Measurements from ENCODE around the gene PWP1. TPM values are rescaled to one million over a fixed set of nuclear protein-coding genes. Genes with fewer than 3 reads are reported as not detected.
A peak's percentile ranks its signal among the peaks of the same experiment; 100 is the strongest.

Gene PWP1
- total and polyA plus RNA-seq, 8 donors = 22.8 to 58.6 (median 53.6) TPM

- Histone ChIP-seq H3K36me3 (peaks cover 0 to 95% of the 10 kb centered on the region in 2 donors), H3K27me3 (no peaks in the 10 kb centered on the region), H3K4me3 (no peak overlapping the region), H3K9me3 (no peaks in the 10 kb centered on the region), H3K4me1 (peaks cover 0 to 7% of the 10 kb centered on the region in 2 donors), H3K27ac (no peak overlapping the region)
- ATAC-seq (no peak), DNase-seq (no peak)
- TF ChIP-seq CTCF (IDR thresholded peaks at IDR 0.05) = no peak
- intact Hi-C loops (cut with DNase I) = no loop called here
Observed at GRCh38 chr12:107749083-107749482, 63.5 kb downstream of the PWP1 start.

- Histone ChIP-seq H3K27ac (peak overlapping the region in 1 of 2 donors; percentile 76), H3K4me3 (peak overlapping the region; percentile 80 to 90)
- peak; percentile 23 for ATAC-seq
Observed at GRCh38 chr12:107759410-107759809, 73.8 kb downstream of the PWP1 start.

GRCh38 chr12:107760207-107760808 lies 74.7 kb downstream of the PWP1 start:
- Histone ChIP-seq H3K36me3 (peaks cover 3 to 24% of the 10 kb centered on the region in 2 donors), H3K27me3 (no peaks in the 10 kb centered on the region), H3K9me3 (no peaks in the 10 kb centered on the region), H3K27ac (peak overlapping the region; percentile 69 to 76), H3K4me3 (peak overlapping the region; percentile 80 to 90), H3K4me1 (peaks cover 15 to 34% of the 10 kb centered on the region in 2 donors)
- intact Hi-C loops (cut with DNase I) = loop anchor here in 1 of 2 donors (10.0 kb wide), 1 partner anchor 124 kb away; no protein-coding TSS in a partner anchor
- ATAC-seq (peak; percentile 23), DNase-seq (peak in 3 of 4 donors; percentile 16 to 84 (median 48))
- TF ChIP-seq CTCF (IDR thresholded peaks at IDR 0.05) = no peak

More at GRCh38 chr12:107759410-107759809, 73.8 kb downstream of the PWP1 start:
- intact Hi-C loops (cut with DNase I) = no loop called here
- peaks cover 3 to 33% of the 10 kb centered on the region in 2 donors for H3K36me3 ChIP-seq
- TF ChIP-seq CTCF (IDR thresholded peaks at IDR 0.05) = no peak
- no peak for DNase-seq
- H3K9me3 ChIP-seq = no peaks in the 10 kb centered on the region
- H3K27me3 ChIP-seq = no peaks in the 10 kb centered on the region
- peaks cover 15 to 34% of the 10 kb centered on the region in 2 donors for H3K4me1 ChIP-seq

GRCh38 chr12:107760809-107761501 lies 75.4 kb downstream of the PWP1 start, which contains the start of gene PRDM4:
PRDM4 (minus strand) TSS chr12:107761137; CDS start chr12:107760515, 622 bp downstream.
- peak; percentile 33 to 35 for TF ChIP-seq CTCF (IDR thresholded peaks at IDR 0.05)
- Histone ChIP-seq H3K4me3 (peak within 1 kb of the TSS; percentile 80 to 90), H3K4me1 (peaks cover 15 to 34% of the 10 kb centered on the region in 2 donors), H3K36me3 (peaks cover 0 to 18% of the 10 kb centered on the region in 2 donors), H3K27ac (peak within 1 kb of the TSS; percentile 69 to 76), H3K9me3 (no peaks in the 10 kb centered on the region), H3K27me3 (no peaks in the 10 kb centered on the region)
- peak; percentile 98 for ATAC-seq
- peak; percentile 94 to 97 (median 96) for DNase-seq
- intact Hi-C loops (cut with DNase I) = loop anchor here in 1 of 2 donors (10.0 kb wide), 1 partner anchor 124 kb away; no protein-coding TSS in a partner anchor

GRCh38 chr12:107761502-107761904 lies 75.9 kb downstream of the PWP1 start:
- DNase-seq (peak in 1 of 4 donors; percentile 8), ATAC-seq (peak; percentile 4)
- peak overlapping the region; percentile 17 to 76 for H3K27ac ChIP-seq
- no peaks in the 10 kb centered on the region for H3K27me3 ChIP-seq
- H3K36me3 ChIP-seq = peaks cover 0 to 12% of the 10 kb centered on the region in 2 donors
- H3K4me3 ChIP-seq = peak overlapping the region; percentile 80 to 90
- H3K9me3 ChIP-seq = no peaks in the 10 kb centered on the region
- peaks cover 15 to 34% of the 10 kb centered on the region in 2 donors for H3K4me1 ChIP-seq
- intact Hi-C loops (cut with DNase I) = loop anchor here in 1 of 2 donors (10.0 kb wide), 1 partner anchor 123 kb away; no protein-coding TSS in a partner anchor
- no peak for TF ChIP-seq CTCF (IDR thresholded peaks at IDR 0.05)
